ENCODE measurements around the gene IFNL4. TPM values are rescaled to one million over a fixed set of nuclear protein-coding genes. Genes with fewer than 3 reads are reported as not detected.

IFNL4 gene
- total and polyA plus RNA-seq, 2 donors (not counting 1 experiment from before 2014, with no cell fraction given), result not detected

GRCh38 chr19:39238209-39238608 is 10.4 kb downstream of the IFNL4 start:
- Histone ChIP-seq H3K9ac (ENCODE audit: insufficient read depth, low read length) (no peak overlapping the region), H3K9me3 (ENCODE audit: control insufficient read depth, insufficient read depth, low read depth, low read length) (no peaks in the 10 kb centered on the region), H3K4me3 (replicated peaks in 1 of 4; ENCODE audit: control extremely low read depth in 1 of 4, insufficient read depth in 1 of 4, low read depth in 3 of 4, low read length in 4 of 4) (no peak overlapping the region), H3K4me2 (ENCODE audit: extremely low read depth, insufficient read depth, low read length) (no peak overlapping the region), H3K27ac (ENCODE audit: insufficient read depth, low read length) (no peak overlapping the region), H3K27me3 (ENCODE audit: control insufficient read depth, insufficient read depth, low read length) (peaks cover 4% of the 10 kb centered on the region), H3K36me3 (ENCODE audit: control insufficient read depth, insufficient read depth, low read length) (no peaks in the 10 kb centered on the region), H3K79me2 (ENCODE audit: control insufficient read depth, insufficient read depth, low read length) (no peaks in the 10 kb centered on the region), H3K4me1 (ENCODE audit: control insufficient read depth, extremely low read depth, insufficient read depth, low read length) (no peaks in the 10 kb centered on the region), H2AFZ (ENCODE audit: low read length) (no peak overlapping the region), H4K20me1 (ENCODE audit: control insufficient read depth, extremely low read depth, insufficient read depth, low read length) (no peaks in the 10 kb centered on the region)
- no peak for DNase-seq (ENCODE audit: low read depth in 2 of 2)
- TF ChIP-seq EZH2 (IDR thresholded peaks at IDR 0.05; ENCODE audit: low read length, missing control alignments), result no peak
- no peak for TF ChIP-seq CTCF (conservative IDR thresholded peaks at IDR 0.05 in 1 of 2, IDR thresholded peaks at IDR 0.05 in 1 of 2; ENCODE audit: low read depth in 1 of 2, low read length in 2 of 2)

- Histone ChIP-seq H3K27me3 (ENCODE audit: control insufficient read depth, insufficient read depth, low read length) (peaks cover 4% of the 10 kb centered on the region), H2AFZ (ENCODE audit: low read length) (no peak overlapping the region), H3K27ac (ENCODE audit: insufficient read depth, low read length) (no peak overlapping the region), H3K4me1 (ENCODE audit: control insufficient read depth, extremely low read depth, insufficient read depth, low read length) (no peaks in the 10 kb centered on the region), H3K79me2 (ENCODE audit: control insufficient read depth, insufficient read depth, low read length) (no peaks in the 10 kb centered on the region), H3K9me3 (ENCODE audit: control insufficient read depth, insufficient read depth, low read depth, low read length) (no peaks in the 10 kb centered on the region), H3K4me3 (replicated peaks in 1 of 4; ENCODE audit: control extremely low read depth in 1 of 4, insufficient read depth in 1 of 4, low read depth in 3 of 4, low read length in 4 of 4) (no peak overlapping the region), H3K4me2 (ENCODE audit: extremely low read depth, insufficient read depth, low read length) (no peak overlapping the region), H4K20me1 (ENCODE audit: control insufficient read depth, extremely low read depth, insufficient read depth, low read length) (no peaks in the 10 kb centered on the region), H3K9ac (ENCODE audit: insufficient read depth, low read length) (no peak overlapping the region), H3K36me3 (ENCODE audit: control insufficient read depth, insufficient read depth, low read length) (no peaks in the 10 kb centered on the region)
- DNase-seq (ENCODE audit: low read depth in 2 of 2), result no peak
- TF ChIP-seq EZH2 (IDR thresholded peaks at IDR 0.05; ENCODE audit: low read length, missing control alignments) (no peak), CTCF (conservative IDR thresholded peaks at IDR 0.05 in 1 of 2, IDR thresholded peaks at IDR 0.05 in 1 of 2; ENCODE audit: low read depth in 1 of 2, low read length in 2 of 2) (no peak)
These were observed 11.2 kb downstream of the IFNL4 start for GRCh38 chr19:39237200-39238184.

- H3K27ac ChIP-seq (ENCODE audit: insufficient read depth, low read length), result no peak overlapping the region
- H3K9ac ChIP-seq (ENCODE audit: insufficient read depth, low read length), result no peak overlapping the region
- H2AFZ ChIP-seq (ENCODE audit: low read length), result no peak overlapping the region
- H4K20me1 ChIP-seq (ENCODE audit: control insufficient read depth, extremely low read depth, insufficient read depth, low read length), result no peaks in the 10 kb centered on the region
- TF ChIP-seq CTCF (conservative IDR thresholded peaks at IDR 0.05 in 1 of 2, IDR thresholded peaks at IDR 0.05 in 1 of 2; ENCODE audit: low read depth in 1 of 2, low read length in 2 of 2) (no peak), EZH2 (IDR thresholded peaks at IDR 0.05; ENCODE audit: low read length, missing control alignments) (no peak)
- no peaks in the 10 kb centered on the region for H3K4me1 ChIP-seq (ENCODE audit: control insufficient read depth, extremely low read depth, insufficient read depth, low read length)
- no peaks in the 10 kb centered on the region for H3K9me3 ChIP-seq (ENCODE audit: control insufficient read depth, insufficient read depth, low read depth, low read length)
- no peaks in the 10 kb centered on the region for H3K36me3 ChIP-seq (ENCODE audit: control insufficient read depth, insufficient read depth, low read length)
- H3K4me3 ChIP-seq (replicated peaks in 1 of 4; ENCODE audit: control extremely low read depth in 1 of 4, insufficient read depth in 1 of 4, low read depth in 3 of 4, low read length in 4 of 4), result no peak overlapping the region
- H3K27me3 ChIP-seq (ENCODE audit: control insufficient read depth, insufficient read depth, low read length), result peaks cover 8% of the 10 kb centered on the region
- H3K79me2 ChIP-seq (ENCODE audit: control insufficient read depth, insufficient read depth, low read length), result no peaks in the 10 kb centered on the region
- H3K4me2 ChIP-seq (ENCODE audit: extremely low read depth, insufficient read depth, low read length), result no peak overlapping the region
- DNase-seq (ENCODE audit: low read depth in 2 of 2), result no peak
These were observed 12.1 kb downstream of the IFNL4 start for GRCh38 chr19:39236527-39236926.

Measured in fibroblast of lung (primary cell).